B cell (primary cell): ENCODE data around the gene ARL17A.
"Not testable (repeated sequence)": the region's sequence is repeated elsewhere in the genome, so short reads cannot be mapped to it uniquely, and the experiment has no call there.

ENCODE experiments used
- CTCF ChIP-seq: fragments of 200-600 bp; IDR thresholded peaks from one replicate; pipeline ENCODE4 v1.8.0; 2022; ENCODE audit warnings: antibody characterized with exemption, mild to moderate bottlenecking
- EZH2 ChIP-seq: IDR thresholded peaks from 2 replicates; pipeline ENCODE4 v1.6.1; 2012; ENCODE audit warnings: borderline replicate concordance, low read depth, mild to moderate bottlenecking, moderate library complexity, low read length; ENCODE audit not compliant: insufficient read depth, poor library complexity, severe bottlenecking

- TF ChIP-seq CTCF, EZH2: not testable (repeated sequence)
These were observed 87.5 kb downstream of the ARL17A start for GRCh38 chr17:46492021-46492420.
